Measurements from ENCODE around the gene MLANA. TPM values are rescaled to one million over a fixed set of nuclear protein-coding genes. Genes with fewer than 3 reads are reported as not detected.

MLANA gene
- total RNA-seq, 1 donor from 2014 or later, result not detected

DNA sequence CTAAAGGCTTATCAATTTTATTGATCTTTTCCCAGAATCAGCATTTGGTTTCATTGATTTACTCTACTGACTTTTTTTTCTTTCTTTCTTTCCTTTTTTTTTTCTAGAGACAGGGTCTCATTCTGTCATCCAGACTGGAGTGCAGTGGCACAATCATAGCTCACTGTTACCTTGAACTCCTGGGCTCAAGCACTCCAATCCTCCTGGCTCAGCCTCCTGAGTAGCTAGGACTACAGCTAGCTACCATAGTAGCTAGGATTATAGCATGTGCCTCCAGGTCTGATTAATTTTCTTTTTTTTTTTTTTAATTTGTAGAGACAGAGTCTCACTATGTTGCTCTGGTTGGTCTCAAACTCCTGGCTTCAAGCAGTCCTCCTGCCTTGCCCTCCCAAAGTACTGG lies 11.7 kb downstream of the MLANA start:
- H3K9me3 Mint-ChIP-seq (ENCODE audit: unreplicated experiment), result peaks cover 2% of the 10 kb centered on the region
- H3K79me2 ChIP-seq (ENCODE audit: insufficient read depth, low read length), result no peaks in the 10 kb centered on the region
- H3K4me3 Mint-ChIP-seq (ENCODE audit: unreplicated experiment), result no peak overlapping the region
- H3K36me3 ChIP-seq (ENCODE audit: insufficient read depth, low read length), result no peaks in the 10 kb centered on the region
- no peak overlapping the region for H3K9ac ChIP-seq (ENCODE audit: low read length)
- no peak for DNase-seq (ENCODE audit: low read depth)
- TF ChIP-seq EZH2 (IDR thresholded peaks at IDR 0.05; ENCODE audit: insufficient read depth, low read length), result no peak
- TF ChIP-seq, protein P1, sequence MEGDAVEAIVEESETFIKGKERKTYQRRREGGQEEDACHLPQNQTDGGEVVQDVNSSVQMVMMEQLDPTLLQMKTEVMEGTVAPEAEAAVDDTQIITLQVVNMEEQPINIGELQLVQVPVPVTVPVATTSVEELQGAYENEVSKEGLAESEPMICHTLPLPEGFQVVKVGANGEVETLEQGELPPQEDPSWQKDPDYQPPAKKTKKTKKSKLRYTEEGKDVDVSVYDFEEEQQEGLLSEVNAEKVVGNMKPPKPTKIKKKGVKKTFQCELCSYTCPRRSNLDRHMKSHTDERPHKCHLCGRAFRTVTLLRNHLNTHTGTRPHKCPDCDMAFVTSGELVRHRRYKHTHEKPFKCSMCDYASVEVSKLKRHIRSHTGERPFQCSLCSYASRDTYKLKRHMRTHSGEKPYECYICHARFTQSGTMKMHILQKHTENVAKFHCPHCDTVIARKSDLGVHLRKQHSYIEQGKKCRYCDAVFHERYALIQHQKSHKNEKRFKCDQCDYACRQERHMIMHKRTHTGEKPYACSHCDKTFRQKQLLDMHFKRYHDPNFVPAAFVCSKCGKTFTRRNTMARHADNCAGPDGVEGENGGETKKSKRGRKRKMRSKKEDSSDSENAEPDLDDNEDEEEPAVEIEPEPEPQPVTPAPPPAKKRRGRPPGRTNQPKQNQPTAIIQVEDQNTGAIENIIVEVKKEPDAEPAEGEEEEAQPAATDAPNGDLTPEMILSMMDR (IDR thresholded peaks at IDR 0.05; ENCODE audit: insufficient read depth, low read depth, low read length), result no peak
- no peaks in the 10 kb centered on the region for H3K27me3 Mint-ChIP-seq (ENCODE audit: low read depth, unreplicated experiment)
- H3K9me3 ChIP-seq (ENCODE audit: insufficient read depth, low read depth, low read length), result no peaks in the 10 kb centered on the region
- peaks cover 6% of the 10 kb centered on the region for H3K36me3 Mint-ChIP-seq (ENCODE audit: low read depth, unreplicated experiment)
- H3K27me3 ChIP-seq (ENCODE audit: insufficient read depth, low read length), result no peaks in the 10 kb centered on the region
- no peak overlapping the region for H2AFZ ChIP-seq (ENCODE audit: low read depth, low read length)
- FAIRE-seq, result no peak
- H3K27ac ChIP-seq (ENCODE audit: low read depth, low read length), result no peak overlapping the region
- H3K4me1 ChIP-seq (ENCODE audit: insufficient read depth, low read length), result no peaks in the 10 kb centered on the region
- no peak overlapping the region for H3K27ac Mint-ChIP-seq (ENCODE audit: unreplicated experiment)
- H3K4me2 ChIP-seq (ENCODE audit: low read length), result no peak overlapping the region
- H3K4me3 ChIP-seq (ENCODE audit: insufficient read depth, low read depth, low read length), result no peak overlapping the region
- no peaks in the 10 kb centered on the region for H3K4me1 Mint-ChIP-seq (ENCODE audit: low read depth, unreplicated experiment)
- H4K20me1 ChIP-seq (ENCODE audit: insufficient read depth, low read length), result no peaks in the 10 kb centered on the region

DNA sequence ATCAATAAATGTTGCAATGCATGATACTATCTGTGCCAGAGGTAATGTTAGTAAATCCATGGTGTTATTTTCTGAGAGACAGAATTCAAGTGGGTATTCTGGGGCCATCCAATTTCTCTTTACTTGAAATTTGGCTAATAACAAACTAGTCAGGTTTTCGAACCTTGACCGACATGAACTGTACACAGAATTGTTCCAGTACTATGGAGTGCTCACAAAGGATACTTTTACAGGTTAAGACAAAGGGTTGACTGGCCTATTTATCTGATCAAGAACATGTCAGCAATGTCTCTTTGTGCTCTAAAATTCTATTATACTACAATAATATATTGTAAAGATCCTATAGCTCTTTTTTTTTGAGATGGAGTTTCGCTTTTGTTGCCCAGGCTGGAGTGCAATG lies 18.2 kb downstream of the MLANA start:
- FAIRE-seq (no peak), DNase-seq (ENCODE audit: low read depth) (no peak)
- Histone ChIP-seq H4K20me1 (ENCODE audit: insufficient read depth, low read length) (no peaks in the 10 kb centered on the region), H3K4me1 (ENCODE audit: insufficient read depth, low read length) (no peaks in the 10 kb centered on the region), H3K4me3 (ENCODE audit: insufficient read depth, low read depth, low read length) (no peak overlapping the region), H3K27ac (ENCODE audit: low read depth, low read length) (no peak overlapping the region), H2AFZ (ENCODE audit: low read depth, low read length) (no peak overlapping the region), H3K79me2 (ENCODE audit: insufficient read depth, low read length) (no peaks in the 10 kb centered on the region), H3K4me2 (ENCODE audit: low read length) (no peak overlapping the region), H3K9me3 (ENCODE audit: insufficient read depth, low read depth, low read length) (no peaks in the 10 kb centered on the region), H3K27me3 (ENCODE audit: insufficient read depth, low read length) (no peaks in the 10 kb centered on the region), H3K36me3 (ENCODE audit: insufficient read depth, low read length) (no peaks in the 10 kb centered on the region), H3K9ac (ENCODE audit: low read length) (no peak overlapping the region)
- Mint-ChIP-seq H3K4me3 (ENCODE audit: unreplicated experiment) (no peak overlapping the region), H3K27ac (ENCODE audit: unreplicated experiment) (no peak overlapping the region), H3K4me1 (ENCODE audit: low read depth, unreplicated experiment) (peaks cover 11% of the 10 kb centered on the region), H3K9me3 (ENCODE audit: unreplicated experiment) (no peaks in the 10 kb centered on the region), H3K36me3 (ENCODE audit: low read depth, unreplicated experiment) (peaks cover 6% of the 10 kb centered on the region), H3K27me3 (ENCODE audit: low read depth, unreplicated experiment) (no peaks in the 10 kb centered on the region)
- TF ChIP-seq, protein P1 (IDR thresholded peaks at IDR 0.05; ENCODE audit: insufficient read depth, low read depth, low read length), result no peak
- no peak for TF ChIP-seq EZH2 (IDR thresholded peaks at IDR 0.05; ENCODE audit: insufficient read depth, low read length)

DNA sequence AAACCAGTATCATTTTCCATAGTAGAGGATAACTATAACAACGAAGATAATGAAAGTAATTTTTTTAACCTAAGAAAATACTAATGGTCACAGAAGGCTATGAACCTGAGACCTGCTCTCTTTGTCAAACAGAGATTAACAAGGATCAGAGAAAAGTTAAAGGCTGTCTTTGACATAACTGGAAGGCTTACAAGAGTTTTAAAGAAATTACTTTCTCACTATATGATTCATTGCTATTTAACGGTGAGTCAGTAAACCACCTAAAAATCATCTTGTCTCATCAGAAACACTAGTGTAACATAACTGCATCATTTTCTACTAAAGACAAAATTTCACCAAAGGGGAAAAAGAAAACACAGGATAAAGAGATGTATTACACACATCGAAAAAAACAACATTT lies 19.3 kb downstream of the MLANA start:
- DNase-seq (ENCODE audit: low read depth), result peak; percentile 44
- Histone ChIP-seq H3K79me2 (ENCODE audit: insufficient read depth, low read length) (no peaks in the 10 kb centered on the region), H3K27me3 (ENCODE audit: insufficient read depth, low read length) (no peaks in the 10 kb centered on the region), H3K4me2 (ENCODE audit: low read length) (no peak overlapping the region), H3K36me3 (ENCODE audit: insufficient read depth, low read length) (no peaks in the 10 kb centered on the region), H3K4me1 (ENCODE audit: insufficient read depth, low read length) (no peaks in the 10 kb centered on the region), H3K4me3 (ENCODE audit: insufficient read depth, low read depth, low read length) (no peak overlapping the region), H3K27ac (ENCODE audit: low read depth, low read length) (no peak overlapping the region), H2AFZ (ENCODE audit: low read depth, low read length) (no peak overlapping the region), H3K9me3 (ENCODE audit: insufficient read depth, low read depth, low read length) (no peaks in the 10 kb centered on the region), H4K20me1 (ENCODE audit: insufficient read depth, low read length) (no peaks in the 10 kb centered on the region), H3K9ac (ENCODE audit: low read length) (no peak overlapping the region)
- no peak for FAIRE-seq
- no peak overlapping the region for H3K4me3 Mint-ChIP-seq (ENCODE audit: unreplicated experiment)
- H3K27ac Mint-ChIP-seq (ENCODE audit: unreplicated experiment), result no peak overlapping the region
- TF ChIP-seq, protein P1 (IDR thresholded peaks at IDR 0.05; ENCODE audit: insufficient read depth, low read depth, low read length), result no peak
- no peak for TF ChIP-seq EZH2 (IDR thresholded peaks at IDR 0.05; ENCODE audit: insufficient read depth, low read length)
- H3K27me3 Mint-ChIP-seq (ENCODE audit: low read depth, unreplicated experiment), result no peaks in the 10 kb centered on the region
- no peaks in the 10 kb centered on the region for H3K9me3 Mint-ChIP-seq (ENCODE audit: unreplicated experiment)
- H3K4me1 Mint-ChIP-seq (ENCODE audit: low read depth, unreplicated experiment), result peaks cover 11% of the 10 kb centered on the region
- H3K36me3 Mint-ChIP-seq (ENCODE audit: low read depth, unreplicated experiment), result peaks cover 4% of the 10 kb centered on the region

Measured in astrocyte (in vitro differentiated cells and primary cell).